LoVo (cell line): ENCODE measurements around the gene FRMD4B.

ENCODE experiments used
- DNase-seq: peaks from one replicate; pipeline ENCODE4 v3.0.0-alpha.2; 2016; ENCODE audit warnings: low spot score

FRMD4B gene

GRCh38 chr3:69364354-69364753 is 21.5 kb downstream of the FRMD4B start:
- no peak for DNase-seq

GRCh38 chr3:69360690-69361089 is 25.2 kb downstream of the FRMD4B start:
- DNase-seq = no peak

GRCh38 chr3:69359916-69360315 is 26.0 kb downstream of the FRMD4B start:
- DNase-seq = no peak

- DNase-seq = no peak
These were observed 26.5 kb downstream of the FRMD4B start for GRCh38 chr3:69359339-69359893.

- DNase-seq = peak; percentile 4
These were observed 28.7 kb downstream of the FRMD4B start for GRCh38 chr3:69357196-69357595.

- DNase-seq = no peak
These were observed 30.9 kb downstream of the FRMD4B start for GRCh38 chr3:69354948-69355347.

GRCh38 chr3:69353503-69353902 is 32.4 kb downstream of the FRMD4B start:
- DNase-seq = no peak

GRCh38 chr3:69353088-69353478 is 32.8 kb downstream of the FRMD4B start:
- DNase-seq = no peak

GRCh38 chr3:69352305-69353087 is 33.4 kb downstream of the FRMD4B start:
- no peak for DNase-seq

- no peak for DNase-seq
These were observed 42.0 kb downstream of the FRMD4B start for GRCh38 chr3:69343875-69344274.

GRCh38 chr3:69342074-69342473 is 43.8 kb downstream of the FRMD4B start:
- DNase-seq = no peak

GRCh38 chr3:69339760-69340159 is 46.1 kb downstream of the FRMD4B start:
- no peak for DNase-seq

GRCh38 chr3:69338911-69339310 is 47.0 kb downstream of the FRMD4B start:
- no peak for DNase-seq

GRCh38 chr3:69332934-69333333 is 53.0 kb downstream of the FRMD4B start:
- DNase-seq = no peak

- DNase-seq = no peak
These were observed 54.9 kb downstream of the FRMD4B start for GRCh38 chr3:69330891-69331400.

GRCh38 chr3:69329892-69330291 is 56.0 kb downstream of the FRMD4B start:
- DNase-seq = no peak

- DNase-seq = no peak
These were observed 57.0 kb downstream of the FRMD4B start for GRCh38 chr3:69328963-69329302.

- DNase-seq = no peak
These were observed 57.6 kb downstream of the FRMD4B start for GRCh38 chr3:69328103-69328962.

GRCh38 chr3:69326855-69327300 is 59.0 kb downstream of the FRMD4B start:
- no peak for DNase-seq

- no peak for DNase-seq
These were observed 60.7 kb downstream of the FRMD4B start for GRCh38 chr3:69325151-69325550.

- no peak for DNase-seq
These were observed 61.4 kb downstream of the FRMD4B start for GRCh38 chr3:69324362-69325025.

- no peak for DNase-seq
These were observed 61.9 kb downstream of the FRMD4B start for GRCh38 chr3:69323941-69324340.
